CD8-positive, alpha-beta memory T cell (primary cell): ENCODE results near the gene MAPK10. TPM values are rescaled to one million over a fixed set of nuclear protein-coding genes. Genes with fewer than 3 reads are reported as not detected.

Experiments
- CTCF ChIA-PET: fragments of 350-600 bp; sonication (Branson Sonifier 250); formaldehyde crosslinking; loops from one replicate; lab custom pipeline; 2021; ENCODE audit warnings: antibody characterized with exemption; lab: Charles Lee
- POLR2A ChIA-PET: fragments of 350-600 bp; sonication (Branson Sonifier 250); formaldehyde crosslinking; loops from one replicate; lab custom pipeline; 2021; ENCODE audit warnings: antibody characterized with exemption; lab: Charles Lee
- DNase-seq, 5 donors: peaks; one replicate each; pipeline versions ENCODE4 v3.0.0 to v3.0.0-alpha.2; 2020 to 2022; ENCODE audit warnings: mixed read lengths in 1 of 5
- H3K27ac ChIP-seq: one replicate; pipeline ENCODE4 v1.7.0; 2013; ENCODE audit warnings: low read depth, mild to moderate bottlenecking, low read length, moderate library complexity
- H3K27me3 ChIP-seq: 2 replicates; pipeline ENCODE4 v1.7.0; 2013; ENCODE audit warnings: low read length, mild to moderate bottlenecking; ENCODE audit not compliant: insufficient read depth, poor library complexity, severe bottlenecking
- H3K36me3 ChIP-seq: 2 replicates; pipeline ENCODE4 v1.7.0; 2013; ENCODE audit warnings: mild to moderate bottlenecking, low read length, moderate library complexity; ENCODE audit not compliant: insufficient read depth
- H3K4me1 ChIP-seq: 2 replicates; pipeline ENCODE4 v1.7.0; 2013; ENCODE audit warnings: mild to moderate bottlenecking, low read length, moderate library complexity; ENCODE audit not compliant: insufficient read depth
- H3K4me3 ChIP-seq: 2 replicates; pipeline ENCODE4 v1.7.0; 2013; ENCODE audit warnings: mild to moderate bottlenecking, low read length
- H3K9me3 ChIP-seq: 2 replicates; pipeline ENCODE4 v1.7.0; 2013; ENCODE audit warnings: mild to moderate bottlenecking, low read length
- H3K27ac Mint-ChIP-seq, 8 donors: one replicate each; pipeline ENCODE4 v1.8.0; 2020 to 2021; ENCODE audit warnings: mixed read lengths in 8 of 8, mild to moderate bottlenecking in 6 of 8, inconsistent platforms in 3 of 8, moderate library complexity in 3 of 8
- H3K27me3 Mint-ChIP-seq, 2 donors: one replicate each; pipeline ENCODE4 v1.8.0; 2020 to 2021; ENCODE audit warnings: mixed read lengths in 2 of 2, mild to moderate bottlenecking in 1 of 2, moderate library complexity in 1 of 2
- H3K36me3 Mint-ChIP-seq, 3 donors: one replicate each; pipeline ENCODE4 v1.8.0; 2020 to 2021; ENCODE audit warnings: mixed read lengths in 3 of 3, inconsistent platforms in 1 of 3, mild to moderate bottlenecking in 1 of 3
- H3K4me1 Mint-ChIP-seq, 3 donors: one replicate each; pipeline ENCODE4 v1.8.0; 2020 to 2021; ENCODE audit warnings: mixed read lengths in 3 of 3, inconsistent platforms in 1 of 3, mild to moderate bottlenecking in 1 of 3
- H3K4me3 Mint-ChIP-seq, 7 donors: one replicate each; pipeline ENCODE4 v1.8.0; 2020 to 2021; ENCODE audit warnings: mixed read lengths in 7 of 7, mild to moderate bottlenecking in 6 of 7, moderate library complexity in 4 of 7, inconsistent platforms in 2 of 7
- H3K9me3 Mint-ChIP-seq, 5 donors: one replicate each; pipeline ENCODE4 v1.8.0; 2020 to 2022; ENCODE audit warnings: mixed read lengths in 5 of 5, mild to moderate bottlenecking in 3 of 5, moderate library complexity in 2 of 5, inconsistent platforms in 1 of 5
- polyA plus RNA-seq: library from polyadenylated mRNA; unstranded; fragments of 300-500 nt; fragmentation: Illumina TruSeq; gene quantifications from one replicate; pipeline ENCODE4 v1.2.3, GENCODE V29; 2021
- total RNA-seq, 2 experiments: library from RNA; stranded (reverse); gene quantifications; one replicate each; pipeline ENCODE4 v1.2.3, GENCODE V29; 2021

MAPK10 gene
- total and polyA plus RNA-seq, 3 experiments from 2014 or later = not detected

- no peaks in the 10 kb centered on the region for H3K4me1 Mint-ChIP-seq
- no peaks in the 10 kb centered on the region for H3K9me3 Mint-ChIP-seq
- no peak overlapping the region for H3K27ac ChIP-seq
- no peaks in the 10 kb centered on the region for H3K36me3 Mint-ChIP-seq
- ChIA-PET CTCF (no interaction called here), POLR2A (no interaction called here)
- H3K9me3 ChIP-seq = no peaks in the 10 kb centered on the region
- no peaks in the 10 kb centered on the region for H3K4me1 ChIP-seq
- no peak for DNase-seq
- no peak overlapping the region for H3K27ac Mint-ChIP-seq
- H3K4me3 Mint-ChIP-seq = no peak overlapping the region
- H3K36me3 ChIP-seq = no peaks in the 10 kb centered on the region
- no peaks in the 10 kb centered on the region for H3K27me3 ChIP-seq
- H3K4me3 ChIP-seq = no peak overlapping the region
- no peaks in the 10 kb centered on the region for H3K27me3 Mint-ChIP-seq
These were observed 68.7 kb downstream of the MAPK10 start for GRCh38 chr4:86291180-86291579.

- POLR2A ChIA-PET = no interaction called here
These were observed 73.1 kb downstream of the MAPK10 start for GRCh38 chr4:86286726-86287125.

GRCh38 chr4:86283371-86283770 lies 76.5 kb downstream of the MAPK10 start:
- H3K36me3 Mint-ChIP-seq = peaks cover 0 to 1% (median 0%) of the 10 kb centered on the region in 3 donors
- no peaks in the 10 kb centered on the region for H3K36me3 ChIP-seq
- no peaks in the 10 kb centered on the region for H3K27me3 ChIP-seq
- H3K27me3 Mint-ChIP-seq = peaks cover 0 to 1% of the 10 kb centered on the region in 2 donors
- no peak overlapping the region for H3K4me3 Mint-ChIP-seq
- DNase-seq = no peak
- no peak overlapping the region for H3K27ac Mint-ChIP-seq
- no peaks in the 10 kb centered on the region for H3K4me1 ChIP-seq
- no peak overlapping the region for H3K4me3 ChIP-seq
- POLR2A ChIA-PET = no interaction called here
- H3K4me1 Mint-ChIP-seq = no peaks in the 10 kb centered on the region
- no peaks in the 10 kb centered on the region for H3K9me3 ChIP-seq
- no peak overlapping the region for H3K27ac ChIP-seq
- H3K9me3 Mint-ChIP-seq = peaks cover 0 to 7% (median 3%) of the 10 kb centered on the region in 5 donors
- CTCF ChIA-PET = no interaction called here

More at GRCh38 chr4:86286726-86287125, 73.1 kb downstream of the MAPK10 start:
- Mint-ChIP-seq H3K27me3 (no peaks in the 10 kb centered on the region), H3K4me1 (no peaks in the 10 kb centered on the region), H3K36me3 (no peaks in the 10 kb centered on the region), H3K4me3 (no peak overlapping the region), H3K27ac (no peak overlapping the region), H3K9me3 (peaks cover 0 to 5% (median 0%) of the 10 kb centered on the region in 5 donors)
- no peak overlapping the region for H3K4me3 ChIP-seq
- H3K36me3 ChIP-seq = no peaks in the 10 kb centered on the region
- no peaks in the 10 kb centered on the region for H3K27me3 ChIP-seq
- H3K27ac ChIP-seq = no peak overlapping the region
- no peaks in the 10 kb centered on the region for H3K9me3 ChIP-seq
- no peak for DNase-seq
- CTCF ChIA-PET = no interaction called here
- no peaks in the 10 kb centered on the region for H3K4me1 ChIP-seq

- Mint-ChIP-seq H3K4me3 (no peak overlapping the region), H3K36me3 (peaks cover 0 to 1% (median 0%) of the 10 kb centered on the region in 3 donors), H3K27me3 (peaks cover 0 to 1% of the 10 kb centered on the region in 2 donors), H3K27ac (no peak overlapping the region), H3K4me1 (no peaks in the 10 kb centered on the region), H3K9me3 (peaks cover 0 to 8% (median 3%) of the 10 kb centered on the region in 5 donors)
- Histone ChIP-seq H3K9me3 (no peaks in the 10 kb centered on the region), H3K27ac (no peak overlapping the region), H3K36me3 (no peaks in the 10 kb centered on the region), H3K4me3 (no peak overlapping the region), H3K27me3 (no peaks in the 10 kb centered on the region), H3K4me1 (no peaks in the 10 kb centered on the region)
- POLR2A ChIA-PET = no interaction called here
- no peak for DNase-seq
- CTCF ChIA-PET = no interaction called here
These were observed 79.6 kb downstream of the MAPK10 start for GRCh38 chr4:86280246-86280645.

GRCh38 chr4:86279293-86279960 lies 80.4 kb downstream of the MAPK10 start:
- peaks cover 0 to 1% (median 0%) of the 10 kb centered on the region in 3 donors for H3K36me3 Mint-ChIP-seq
- peaks cover 0 to 1% of the 10 kb centered on the region in 2 donors for H3K27me3 Mint-ChIP-seq
- CTCF ChIA-PET = no interaction called here
- POLR2A ChIA-PET = no interaction called here
- H3K4me1 Mint-ChIP-seq = no peaks in the 10 kb centered on the region
- H3K4me3 Mint-ChIP-seq = no peak overlapping the region
- H3K27ac Mint-ChIP-seq = no peak overlapping the region
- no peak overlapping the region for H3K4me3 ChIP-seq
- H3K9me3 ChIP-seq = no peaks in the 10 kb centered on the region
- peaks cover 0 to 7% (median 3%) of the 10 kb centered on the region in 5 donors for H3K9me3 Mint-ChIP-seq
- DNase-seq = no peak
- no peaks in the 10 kb centered on the region for H3K4me1 ChIP-seq
- no peaks in the 10 kb centered on the region for H3K36me3 ChIP-seq
- no peaks in the 10 kb centered on the region for H3K27me3 ChIP-seq
- no peak overlapping the region for H3K27ac ChIP-seq

GRCh38 chr4:86278126-86278525 lies 81.7 kb downstream of the MAPK10 start:
- peaks cover 0 to 1% (median 0%) of the 10 kb centered on the region in 3 donors for H3K36me3 Mint-ChIP-seq

GRCh38 chr4:86274642-86275041 lies 85.2 kb downstream of the MAPK10 start:
- Histone ChIP-seq H3K4me1 (no peaks in the 10 kb centered on the region), H3K27ac (no peak overlapping the region), H3K36me3 (no peaks in the 10 kb centered on the region), H3K4me3 (no peak overlapping the region), H3K27me3 (no peaks in the 10 kb centered on the region), H3K9me3 (no peaks in the 10 kb centered on the region)
- H3K36me3 Mint-ChIP-seq = no peaks in the 10 kb centered on the region
- no peaks in the 10 kb centered on the region for H3K4me1 Mint-ChIP-seq
- peaks cover 0 to 5% (median 2%) of the 10 kb centered on the region in 5 donors for H3K9me3 Mint-ChIP-seq
- POLR2A ChIA-PET = no interaction called here
- CTCF ChIA-PET = no interaction called here
- no peak overlapping the region for H3K4me3 Mint-ChIP-seq
- H3K27me3 Mint-ChIP-seq = peaks cover 0 to 3% of the 10 kb centered on the region in 2 donors
- no peak overlapping the region for H3K27ac Mint-ChIP-seq
- no peak for DNase-seq

More at GRCh38 chr4:86278126-86278525, 81.7 kb downstream of the MAPK10 start:
- Histone ChIP-seq H3K27me3 (no peaks in the 10 kb centered on the region), H3K9me3 (no peaks in the 10 kb centered on the region), H3K36me3 (no peaks in the 10 kb centered on the region), H3K27ac (no peak overlapping the region), H3K4me1 (no peaks in the 10 kb centered on the region), H3K4me3 (no peak overlapping the region)
- POLR2A ChIA-PET = no interaction called here
- H3K27me3 Mint-ChIP-seq = peaks cover 0 to 3% of the 10 kb centered on the region in 2 donors
- no peak overlapping the region for H3K27ac Mint-ChIP-seq
- no peak overlapping the region for H3K4me3 Mint-ChIP-seq
- H3K9me3 Mint-ChIP-seq = peaks cover 0 to 7% (median 3%) of the 10 kb centered on the region in 5 donors
- DNase-seq = no peak
- H3K4me1 Mint-ChIP-seq = no peaks in the 10 kb centered on the region
- CTCF ChIA-PET = no interaction called here

DNA sequence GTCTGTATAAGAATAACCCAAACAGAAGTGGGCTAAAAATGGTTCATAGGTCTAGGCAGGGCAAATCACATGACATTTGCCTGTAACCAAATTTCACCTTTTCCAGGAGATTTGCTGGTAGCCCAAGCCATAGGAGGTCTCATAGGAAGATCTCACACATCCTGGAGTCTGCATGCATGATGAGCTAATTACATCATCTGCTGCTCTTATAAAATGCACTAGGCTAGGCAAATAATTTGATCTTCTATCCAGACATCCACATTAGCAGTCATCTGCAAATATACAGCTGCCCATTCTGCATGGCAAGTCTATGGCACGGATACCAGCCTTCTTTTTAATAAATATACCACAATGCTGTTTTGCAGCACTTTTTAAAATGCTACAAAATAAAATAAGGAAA lies 87.2 kb downstream of the MAPK10 start:
- no peaks in the 10 kb centered on the region for H3K4me1 ChIP-seq
- peaks cover 0 to 2% of the 10 kb centered on the region in 2 donors for H3K27me3 Mint-ChIP-seq
- peaks cover 0 to 5% (median 2%) of the 10 kb centered on the region in 5 donors for H3K9me3 Mint-ChIP-seq
- H3K36me3 ChIP-seq = no peaks in the 10 kb centered on the region
- no peaks in the 10 kb centered on the region for H3K36me3 Mint-ChIP-seq
- H3K4me3 ChIP-seq = no peak overlapping the region
- ChIA-PET CTCF (no interaction called here), POLR2A (no interaction called here)
- H3K4me3 Mint-ChIP-seq = no peak overlapping the region
- no peak for DNase-seq
- H3K9me3 ChIP-seq = no peaks in the 10 kb centered on the region
- H3K27ac Mint-ChIP-seq = no peak overlapping the region
- H3K27me3 ChIP-seq = no peaks in the 10 kb centered on the region
- H3K27ac ChIP-seq = no peak overlapping the region
- no peaks in the 10 kb centered on the region for H3K4me1 Mint-ChIP-seq
